ENCODE measurements around the gene AHDC1.
"Not testable (repeated sequence)": the region's sequence is repeated elsewhere in the genome, so short reads cannot be mapped to it uniquely, and the experiment has no call there.

The AHDC1 gene

DNA sequence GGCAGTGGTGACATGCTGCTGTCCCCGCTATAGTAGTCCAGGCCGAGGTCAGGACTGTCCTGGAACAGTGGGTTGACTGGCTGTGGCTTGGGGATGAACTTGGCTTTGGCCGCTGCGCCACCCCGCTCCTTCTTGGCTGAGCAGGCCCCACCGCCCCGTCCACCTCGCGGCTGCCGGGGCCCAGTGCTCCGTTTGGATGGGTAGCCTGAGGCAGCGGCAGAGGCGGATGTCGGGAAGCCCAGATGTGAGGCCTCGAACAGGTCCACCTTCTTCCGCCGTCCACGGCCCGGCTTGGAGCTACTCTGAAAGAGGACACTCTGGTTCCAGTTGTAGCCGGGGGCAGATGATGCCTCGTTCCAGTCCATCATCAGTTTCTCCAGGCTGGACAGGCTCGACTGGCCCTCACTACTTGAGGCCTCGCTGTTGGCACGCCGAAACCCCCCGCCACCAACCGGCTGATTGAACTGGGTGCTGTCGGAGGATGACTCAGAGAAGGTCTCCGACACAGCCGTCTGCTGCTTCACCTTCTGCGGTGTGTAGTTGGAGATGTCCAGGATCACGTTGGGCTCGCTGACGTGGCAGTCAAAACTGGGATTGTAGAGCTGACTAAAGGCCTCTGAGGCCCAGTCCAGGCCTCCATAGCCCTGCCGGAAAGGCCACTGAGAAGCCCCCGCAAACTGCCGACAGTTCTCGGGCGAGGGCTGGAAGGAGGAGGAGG is 55.6 kb downstream of the AHDC1 start:
- DNase-seq = no peak

DNA sequence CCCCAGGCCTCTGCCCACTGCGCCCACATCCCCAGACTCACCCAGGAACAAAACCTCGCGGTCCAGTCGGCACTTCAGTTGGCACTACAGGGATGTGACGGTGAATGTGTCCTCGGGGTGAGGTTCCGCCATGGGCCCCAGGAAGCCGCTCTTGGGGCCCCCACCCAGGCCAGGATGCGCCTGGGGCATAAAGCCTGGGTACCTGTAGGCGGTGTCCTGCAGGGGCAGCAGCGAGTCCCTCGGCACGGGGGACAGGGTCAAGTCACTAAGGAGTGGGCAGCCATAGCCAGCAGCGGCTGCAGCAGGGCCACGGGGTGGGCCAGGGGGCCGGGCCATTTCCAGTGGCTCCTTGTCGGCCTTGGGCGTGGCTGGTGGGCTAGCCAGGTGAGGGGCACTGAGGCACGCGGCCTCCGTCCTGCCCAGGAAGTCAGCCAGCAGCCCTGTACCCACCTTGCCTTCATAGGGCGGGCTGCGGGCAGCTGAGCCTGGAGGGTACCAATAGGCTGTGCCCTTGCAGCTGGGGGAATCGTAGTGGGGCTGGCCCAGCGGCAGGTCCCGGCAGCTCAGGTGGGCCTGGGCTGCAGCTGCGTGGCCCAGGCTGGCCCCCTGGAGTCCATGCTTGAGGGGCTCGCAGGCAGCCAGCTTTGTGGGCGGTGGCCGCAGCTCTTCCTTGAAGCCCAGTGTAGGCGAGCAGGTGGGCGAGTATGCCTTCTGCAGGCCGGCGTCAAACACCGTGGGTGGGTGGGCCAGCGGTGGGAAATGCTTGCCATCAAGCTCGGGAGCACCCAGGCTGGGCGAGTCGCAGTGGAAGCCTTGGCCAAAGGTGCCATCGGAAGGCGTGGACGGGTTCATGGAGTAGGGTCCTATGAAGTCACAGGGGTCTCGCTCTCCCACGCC is 56.5 kb downstream of the AHDC1 start:
- no peak for DNase-seq

DNA sequence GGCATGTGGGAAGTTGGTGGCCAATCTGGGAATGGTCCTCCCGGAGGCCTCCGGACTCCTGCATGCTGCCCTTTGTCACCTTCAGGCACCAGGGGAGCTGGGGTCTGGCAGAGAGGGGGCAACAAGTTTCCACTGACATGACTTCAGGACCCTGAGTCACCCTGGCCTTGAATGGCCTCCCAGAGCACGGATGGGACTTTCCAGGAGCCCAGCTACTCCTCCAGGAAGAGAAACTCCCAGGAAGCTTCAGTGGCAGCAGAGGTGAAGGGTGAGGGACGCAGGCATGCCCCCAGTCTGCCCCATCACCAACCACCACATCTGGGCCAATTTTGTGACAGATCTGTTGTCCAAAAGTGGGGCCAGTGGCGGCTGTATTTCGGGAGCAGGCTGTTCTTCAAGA is 58.1 kb downstream of the AHDC1 start:
- no peak for DNase-seq

DNA sequence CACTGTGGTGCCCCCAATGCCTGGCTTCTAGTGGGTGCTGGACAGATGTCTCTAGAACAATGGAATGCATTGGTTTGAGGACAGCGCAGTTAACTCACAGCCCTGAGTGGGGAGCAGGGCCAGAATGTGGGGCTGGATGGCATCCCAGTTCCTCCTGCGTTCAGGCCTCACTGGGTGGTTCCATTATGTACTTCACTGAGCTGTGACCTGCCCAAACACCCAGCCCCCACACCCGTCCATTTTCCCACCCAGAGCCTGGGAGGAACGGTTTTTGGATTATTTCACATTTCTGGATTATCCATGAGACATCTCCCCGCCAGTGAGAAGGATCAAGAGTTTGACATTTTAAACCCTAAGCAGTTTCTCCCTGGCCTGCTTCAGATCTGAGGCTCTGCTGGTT is 58.7 kb downstream of the AHDC1 start:
- DNase-seq = no peak

DNA sequence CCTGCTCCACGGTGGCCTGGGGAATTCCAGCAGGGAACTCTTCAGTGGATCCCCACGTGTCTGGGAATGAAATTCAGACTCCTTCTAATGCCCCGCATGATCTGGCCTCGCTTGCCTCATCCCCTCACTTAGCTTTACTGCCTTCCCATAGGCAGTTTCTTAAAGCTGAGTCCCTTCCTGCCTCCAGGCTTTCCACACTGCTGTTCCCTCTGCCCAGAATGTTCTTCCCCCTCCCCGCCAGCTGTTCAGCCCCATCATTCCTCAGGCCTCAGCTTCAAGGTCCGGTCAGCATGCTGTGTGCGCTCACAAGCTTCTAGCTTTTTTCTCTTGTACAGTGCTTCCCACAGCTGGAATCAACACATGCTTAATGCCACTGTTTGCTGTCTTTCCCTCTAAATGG is 59.1 kb downstream of the AHDC1 start:
- no peak for DNase-seq

DNA sequence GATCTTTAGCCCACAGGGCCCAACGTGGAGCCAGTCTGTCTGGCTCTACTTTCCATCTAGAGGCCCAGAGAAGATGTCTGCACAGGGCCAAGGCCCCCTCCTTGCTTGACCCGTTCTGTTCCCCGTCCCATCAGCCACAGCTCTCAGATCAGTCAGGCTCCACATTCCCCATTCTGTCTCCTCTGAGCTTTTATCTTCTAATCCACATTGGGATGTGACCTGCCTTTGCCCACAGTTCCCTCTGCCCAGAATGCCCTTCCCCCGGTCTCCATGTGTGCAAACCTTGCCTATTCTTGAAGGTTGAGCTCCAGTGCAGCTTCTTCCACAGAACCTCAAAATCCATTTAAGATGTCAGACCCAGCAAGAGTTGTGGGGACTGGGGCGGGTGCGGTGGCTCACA is 60.7 kb downstream of the AHDC1 start:
- no peak for DNase-seq

DNA sequence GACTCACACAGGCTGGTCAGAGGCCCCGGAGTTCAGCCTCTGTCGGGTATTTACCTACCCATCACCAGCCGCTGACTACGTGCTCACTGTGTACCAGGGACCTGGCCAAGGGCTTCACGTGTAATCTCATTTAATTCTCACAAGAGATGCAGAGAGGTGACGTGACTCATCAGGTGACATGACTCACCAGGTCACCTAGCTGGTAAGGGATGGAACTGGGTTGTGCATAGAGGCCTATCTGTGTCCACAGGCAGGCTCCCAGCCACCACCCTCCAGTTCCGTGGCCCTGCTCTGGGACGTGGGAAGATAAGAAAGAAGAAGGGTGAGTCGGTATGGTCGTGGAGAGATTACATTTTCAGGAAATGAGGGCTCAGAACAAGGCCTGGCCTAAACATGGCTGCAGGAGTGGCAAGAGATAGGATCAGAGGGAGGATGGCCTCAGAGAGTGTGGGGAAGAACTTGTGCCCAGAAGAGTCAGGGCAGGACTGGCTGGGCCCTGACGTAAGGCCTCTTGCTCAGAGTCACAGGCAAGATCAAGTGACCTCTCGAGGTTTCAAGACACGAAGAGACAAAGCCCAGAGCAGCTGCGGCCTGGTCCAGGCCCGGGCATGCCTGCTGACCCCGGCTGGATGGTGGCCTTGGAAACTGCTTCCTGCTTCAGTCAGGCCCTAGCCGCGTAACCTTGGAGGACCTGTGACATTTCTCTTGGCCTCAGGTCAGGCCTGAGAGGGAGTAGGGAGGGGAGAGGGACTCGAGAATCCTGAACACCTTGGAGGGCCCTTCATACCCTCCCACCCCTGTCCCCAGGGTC is 61.3 kb downstream of the AHDC1 start:
- DNase-seq = peak; percentile 65

DNA sequence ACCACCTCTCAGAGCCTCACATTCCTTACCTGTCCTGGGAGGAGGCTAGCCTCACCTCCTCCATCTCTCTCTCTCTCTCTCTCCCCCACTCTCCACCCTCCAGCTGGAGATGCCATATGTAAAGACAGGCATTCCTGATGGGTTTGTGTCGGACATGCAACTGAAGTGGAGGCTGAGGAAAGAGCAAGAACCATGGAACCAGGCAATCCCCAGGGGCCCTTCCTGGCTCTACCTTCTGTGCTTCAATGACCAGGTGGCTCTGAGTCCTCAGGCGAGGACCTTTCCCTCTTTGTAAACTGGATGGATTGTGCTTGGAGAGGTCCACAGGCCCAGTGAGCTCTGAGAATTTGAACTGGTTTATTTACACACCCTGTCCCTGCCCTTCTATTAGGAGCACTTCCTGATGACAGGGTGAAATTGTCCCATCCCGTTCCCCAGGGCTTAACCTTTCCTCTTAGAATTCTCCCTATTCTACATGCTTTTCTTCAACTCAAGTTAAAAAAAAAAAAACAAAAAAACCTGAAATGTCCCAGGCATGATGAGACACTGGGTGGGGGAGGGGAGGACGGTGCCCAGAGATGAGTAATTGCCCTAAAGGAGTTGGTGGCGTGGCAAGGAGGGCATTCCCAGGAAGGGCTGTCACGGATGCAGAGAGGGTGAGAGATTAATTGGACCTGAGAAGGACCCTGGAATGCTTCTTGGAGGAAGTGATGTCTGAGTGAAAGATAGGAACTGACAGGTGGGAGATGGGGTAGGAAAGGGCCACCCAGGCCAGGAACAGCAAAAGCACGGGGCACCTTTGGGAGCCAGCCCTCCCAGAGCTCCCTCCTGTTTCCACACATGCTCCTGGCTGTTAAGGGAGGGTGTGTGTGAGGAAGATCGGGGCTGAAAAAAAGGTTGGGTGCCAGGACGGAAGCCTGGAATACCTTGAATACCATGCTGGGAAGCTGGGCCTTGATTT is 63.8 kb downstream of the AHDC1 start:
- no peak for DNase-seq

DNA sequence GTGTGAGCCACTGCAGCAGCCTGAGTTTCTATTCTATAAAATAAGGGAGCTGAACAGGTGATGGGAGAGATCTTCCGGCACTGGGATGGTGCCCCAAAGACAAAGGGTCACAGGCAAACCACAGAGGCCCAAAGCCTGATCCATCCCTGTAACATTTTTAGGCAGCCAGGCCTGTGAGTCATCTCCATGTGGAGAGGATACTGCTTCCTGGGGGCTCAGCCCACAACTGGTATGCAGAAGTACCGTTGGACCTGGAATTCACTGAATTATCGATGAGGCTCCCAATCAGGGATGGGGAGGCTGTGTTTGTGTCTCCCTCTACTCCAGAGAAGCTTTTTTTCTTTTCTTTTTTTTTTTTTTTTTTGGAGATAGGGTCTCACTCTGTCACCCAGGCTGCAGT is 65.2 kb downstream of the AHDC1 start:
- DNase-seq = no peak

DNA sequence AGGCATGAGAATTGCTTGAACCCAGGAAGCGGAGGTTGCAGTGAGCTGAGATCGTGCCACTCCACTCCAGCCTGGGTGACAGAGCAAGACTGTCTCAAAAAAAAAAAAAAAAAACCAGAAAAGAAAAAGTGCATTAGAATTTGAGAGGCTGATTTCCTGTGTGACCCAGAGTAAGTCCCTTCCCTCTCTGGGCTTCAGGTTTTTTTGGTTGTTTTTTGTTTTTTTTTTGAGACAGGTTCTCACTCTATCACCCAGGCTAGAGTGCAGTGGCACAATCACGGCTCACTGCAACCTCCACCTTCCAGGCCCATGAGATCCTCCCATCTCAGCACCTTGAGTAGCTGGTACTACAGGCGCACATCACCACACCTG is 65.7 kb downstream of the AHDC1 start:
- DNase-seq = not testable (repeated sequence)

DNA sequence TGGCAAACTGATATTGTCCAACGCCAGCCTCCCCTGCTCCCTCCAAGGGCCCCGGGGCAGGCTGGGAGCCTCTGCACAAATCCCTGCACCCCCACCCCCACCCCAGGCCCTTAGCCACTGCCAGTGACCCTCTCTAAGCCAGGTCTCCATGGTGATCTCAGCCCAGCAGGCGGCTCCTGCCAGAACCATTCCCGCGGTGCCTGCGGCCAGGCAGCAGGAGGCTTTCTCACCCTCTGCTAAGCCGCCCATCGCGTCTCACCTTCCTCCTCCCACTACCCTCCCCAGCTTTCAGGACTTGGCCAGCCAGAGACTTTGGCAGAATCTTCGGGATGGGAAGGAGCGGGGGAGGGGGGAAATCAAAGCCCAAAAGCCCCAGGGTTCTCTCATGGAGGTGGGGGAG is 67.2 kb downstream of the AHDC1 start:
- DNase-seq = no peak

DNA sequence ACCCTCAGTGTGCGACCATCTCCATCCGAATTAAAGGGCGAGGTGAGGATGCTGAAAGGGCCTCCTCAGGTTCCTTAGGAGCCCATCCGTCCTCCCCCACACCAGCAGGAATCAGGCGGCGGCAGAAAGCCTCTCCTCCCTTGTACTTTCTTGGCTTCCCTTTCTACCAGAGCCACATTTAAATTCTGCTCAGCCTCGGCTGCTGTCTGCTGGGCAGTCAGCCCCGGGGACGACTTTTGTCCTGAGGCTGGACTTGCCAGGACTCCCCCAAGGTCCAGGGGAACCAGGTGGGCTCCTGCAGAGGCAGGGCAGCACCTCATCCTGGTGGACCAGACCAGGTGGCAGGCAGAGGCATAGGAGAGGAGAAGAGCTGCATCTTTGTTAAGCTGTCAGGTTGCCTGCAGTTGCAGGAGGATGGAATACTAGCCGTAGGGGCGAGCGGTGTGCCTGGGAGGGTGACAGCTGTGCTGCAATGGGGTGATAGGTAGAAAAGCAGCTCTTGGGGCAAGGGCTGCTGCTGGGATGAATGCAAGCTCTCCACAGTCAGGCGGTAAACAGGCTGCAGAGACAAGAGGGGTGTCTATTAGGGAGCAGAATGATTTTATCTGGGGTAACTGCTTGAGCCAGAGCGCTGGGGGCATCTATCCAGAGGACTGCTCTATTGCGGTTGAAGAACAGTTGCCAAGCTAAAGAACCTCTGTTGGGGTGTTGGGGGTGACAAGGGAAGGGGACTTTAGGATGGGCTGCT is 67.8 kb downstream of the AHDC1 start:
- no peak for DNase-seq

DNA sequence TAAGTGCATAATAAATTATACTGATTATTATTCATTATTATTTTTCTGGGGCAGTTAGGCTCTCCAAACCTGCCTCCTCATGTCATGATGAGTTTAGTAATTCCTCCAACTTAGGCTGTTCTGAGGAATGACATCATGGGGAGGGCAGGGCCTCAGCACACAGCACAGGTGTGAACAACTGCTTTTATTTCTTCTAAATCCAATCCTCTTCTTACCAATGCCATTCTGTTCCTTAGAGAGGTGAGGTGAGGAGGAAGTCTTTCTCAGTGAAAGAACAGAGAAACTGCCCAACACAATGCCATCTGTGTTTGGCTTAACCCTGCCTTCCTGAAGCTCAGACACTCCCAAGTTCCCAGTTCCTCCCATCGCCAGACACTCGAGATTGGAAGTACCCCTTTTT is 68.6 kb downstream of the AHDC1 start:
- DNase-seq = no peak

DNA sequence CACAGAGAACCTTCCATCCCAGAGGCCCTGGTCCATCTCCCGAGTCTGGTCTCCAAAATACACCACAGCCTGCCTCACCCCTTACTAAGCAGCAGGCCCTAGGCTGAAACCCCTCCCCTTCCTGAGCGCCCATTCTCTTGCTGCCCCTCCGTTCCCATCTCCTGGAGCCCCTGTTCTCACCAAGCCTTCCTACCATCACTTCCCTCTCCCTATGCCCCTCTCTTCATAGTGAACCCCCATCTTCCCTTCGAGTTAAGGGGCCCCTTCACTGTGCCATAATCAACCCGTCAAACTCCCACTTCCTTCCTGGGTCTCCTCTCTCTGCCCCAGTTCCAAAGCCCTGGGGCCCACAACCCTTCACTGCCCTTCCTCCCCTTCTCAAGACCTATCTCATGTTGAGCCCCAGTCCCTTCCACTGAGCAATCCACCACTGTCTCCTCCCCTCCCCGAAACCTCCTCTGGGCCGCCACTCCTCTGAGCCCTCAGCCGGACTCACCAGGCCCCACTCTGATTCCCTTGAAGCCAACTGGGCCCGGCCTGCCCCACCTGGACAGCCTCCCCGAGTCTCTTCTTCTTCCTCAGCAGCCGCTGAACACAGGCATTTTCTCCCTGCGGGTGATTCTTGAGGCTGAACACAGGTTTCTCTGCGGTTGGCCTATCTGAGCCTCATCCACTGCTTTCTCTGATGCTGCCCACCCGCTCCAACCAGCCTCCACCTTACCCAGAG is 71.8 kb downstream of the AHDC1 start:
- DNase-seq = no peak

DNA sequence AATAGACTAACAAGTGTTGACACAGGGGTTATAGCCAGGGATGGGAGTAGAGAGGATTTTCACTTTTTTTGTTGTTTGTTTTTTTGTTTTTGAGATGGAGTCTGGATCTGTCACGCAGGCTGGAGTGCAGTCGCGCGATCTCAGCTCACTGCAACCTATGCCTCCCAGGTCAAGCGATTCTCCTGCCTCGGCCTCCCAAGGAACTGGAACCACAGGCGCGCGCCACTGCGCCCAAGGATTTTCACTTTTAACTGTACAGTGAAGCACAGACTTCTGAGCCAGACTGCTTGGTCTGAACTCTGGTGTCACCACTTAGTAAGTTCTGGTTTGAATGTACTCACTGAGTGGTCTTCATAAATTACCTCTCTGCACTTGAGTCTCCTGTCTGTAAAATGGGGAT is 73.8 kb downstream of the AHDC1 start:
- DNase-seq = no peak

DNA sequence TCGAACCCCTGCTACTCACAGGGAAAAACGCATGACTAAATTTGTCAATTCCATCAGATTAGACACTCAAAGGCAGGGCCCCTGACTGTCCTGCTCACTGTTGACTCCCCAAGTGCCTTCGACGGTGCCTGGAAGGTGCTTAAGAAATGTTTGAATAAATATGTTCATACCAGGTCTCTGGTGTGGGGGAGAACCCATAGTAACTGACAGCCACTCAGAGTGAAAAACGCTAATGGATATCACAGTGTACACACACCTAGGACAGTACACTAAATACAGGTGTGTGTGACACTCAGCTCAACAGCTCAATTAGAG is 74.3 kb downstream of the AHDC1 start:
- no peak for DNase-seq

DNA sequence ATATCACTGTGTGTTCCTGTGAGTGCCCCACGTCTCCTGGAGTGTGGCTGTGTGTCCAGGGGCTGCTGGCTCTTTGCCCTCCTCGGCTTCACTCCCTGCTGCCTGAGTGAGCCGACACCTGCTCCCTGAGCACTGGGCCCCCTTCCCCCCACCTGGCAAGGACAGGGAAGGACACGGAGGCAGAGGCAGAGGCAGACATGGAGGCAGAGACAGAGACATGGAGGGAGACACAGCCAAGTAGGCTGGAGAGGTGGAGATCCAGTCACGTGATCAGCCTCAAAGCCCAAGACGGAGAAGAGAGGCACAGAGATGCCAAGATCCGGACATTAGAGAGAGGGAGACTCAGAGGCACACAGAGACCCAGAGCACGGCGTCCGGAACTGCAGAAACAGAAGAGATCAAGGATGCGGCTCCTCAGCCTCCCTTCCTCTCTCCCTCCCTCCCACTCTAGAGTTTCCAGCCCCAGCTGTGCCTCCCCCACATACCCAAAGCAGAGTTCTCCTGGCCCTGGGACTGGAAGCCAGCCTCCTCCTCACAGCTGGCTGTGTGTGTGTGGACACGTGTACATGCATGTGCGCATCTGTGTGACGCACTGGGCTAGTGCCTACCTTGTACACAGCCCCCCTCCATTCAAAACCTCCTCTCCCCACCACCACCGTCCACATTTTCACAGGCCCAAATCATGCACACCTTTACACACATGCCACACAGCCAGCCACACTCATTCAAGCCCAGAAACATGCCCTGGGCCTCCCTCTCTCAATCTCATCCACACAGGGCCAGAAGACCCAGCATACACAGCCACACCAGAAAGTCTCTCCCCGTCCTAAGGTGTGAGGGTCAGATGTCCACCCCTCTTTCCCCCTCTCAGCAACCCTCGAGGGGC is 74.9 kb downstream of the AHDC1 start:
- no peak for DNase-seq

DNA sequence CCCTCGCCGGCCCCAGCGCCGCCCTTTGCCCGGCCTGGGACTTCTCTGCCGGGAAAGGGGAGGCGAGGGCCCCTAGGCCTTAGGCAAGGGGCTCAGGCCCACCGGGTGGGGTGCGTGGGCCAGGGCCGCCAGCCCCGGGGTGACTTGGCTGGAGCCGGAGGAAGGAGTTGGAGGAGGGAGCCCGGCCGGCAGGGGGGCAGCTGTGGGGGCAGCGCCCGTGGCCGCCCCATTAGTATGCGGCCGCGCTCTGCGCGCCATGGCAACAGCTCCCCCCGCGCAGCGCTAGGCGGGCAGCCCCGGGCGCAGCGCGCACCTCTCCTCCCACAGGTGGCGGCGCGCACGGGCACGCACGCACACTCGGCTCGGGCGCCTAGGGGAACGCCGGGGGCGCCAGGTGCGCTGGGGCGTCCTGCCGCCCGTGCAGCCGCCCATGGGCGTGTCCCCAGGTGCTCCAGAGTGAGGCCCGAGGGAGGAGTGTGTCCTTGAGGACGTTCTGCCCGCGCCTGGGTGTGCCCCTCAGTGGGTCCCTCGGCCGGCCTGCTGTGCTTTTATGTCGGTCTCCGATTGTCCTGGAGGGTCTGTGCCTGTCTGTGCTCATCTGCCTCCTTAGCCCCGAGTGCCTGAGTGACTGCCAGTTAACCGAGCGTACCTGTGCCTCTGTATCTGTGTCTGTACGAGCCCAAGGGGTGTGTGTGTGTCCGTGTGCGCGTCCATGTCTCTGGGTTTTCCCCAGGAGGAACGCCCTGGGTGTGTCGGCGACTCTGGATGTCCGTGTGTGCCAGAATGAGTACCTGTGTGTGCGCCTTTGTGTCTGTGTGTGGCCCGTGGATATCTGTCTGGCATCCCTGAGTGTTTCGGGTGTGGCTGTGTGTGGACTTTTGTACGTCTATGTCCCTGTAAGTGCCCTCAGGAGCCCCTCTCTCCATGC is 75.8 kb downstream of the AHDC1 start:
- peak; percentile 74 for DNase-seq

All from activated CD8-positive, alpha-beta memory T cell treated with anti-CD3 and anti-CD28 coated beads, Interleukin-2, amount 50 U/mL, for 48 hours (primary cell).